A549 (cell line): Measurements from ENCODE around the gene PREX1. TPM values are rescaled to one million over a fixed set of nuclear protein-coding genes. Genes with fewer than 3 reads are reported as not detected.
A peak's percentile ranks its signal among the peaks of the same experiment; 100 is the strongest.

Source experiments
- ATAC-seq, 2 experiments: fragments of 200-7000 bp in 1 of 2; fragments of >200 bp in 1 of 2; cut with Nextera tagmentation in 1 of 2; cut with Tn5 transposase in 1 of 2; 3 replicates each; pipeline versions ENCODE4 v1.8.0 to v1.9.1; 2018 to 2020; ENCODE audit warnings: mild to moderate bottlenecking in 1 of 2, moderate library complexity in 1 of 2
- CTCF ChIA-PET: fragments of 300-600 bp; sonication (Branson Sonifier 250); formaldehyde crosslinking; extraction: SDS; loops from one replicate; lab custom pipeline; 2021; ENCODE audit warnings: antibody characterized with exemption, inconsistent platforms; lab: Yijun Ruan, JAX
- POLR2A ChIA-PET: fragments of 350-600 bp; formaldehyde crosslinking; extraction: SDS; loops from one replicate; lab custom pipeline; 2021; ENCODE audit warnings: antibody characterized with exemption, inconsistent platforms; lab: Yijun Ruan, JAX
- DNase-seq, 2 experiments: peaks; one replicate each; pipeline versions ENCODE4 v3.0.0 to v3.0.0-alpha.2; 2011 to 2016; ENCODE audit warnings: low read depth in 1 of 2, low spot score in 1 of 2
- FAIRE-seq: peaks from 2 replicates; lab custom pipeline; 2011; peaks lifted over from hg19 to GRCh38; lab: Jason Lieb, UNC
- H3K27ac ChIP-seq, 2 experiments: fragments of >200 bp; sonication (Bioruptor Twin); formaldehyde crosslinking; 3 replicates each; pipeline ENCODE4 v1.5.1; 2016 to 2017
- H3K4me1 ChIP-seq: fragments of >200 bp; sonication (Bioruptor Twin); formaldehyde crosslinking; 3 replicates; pipeline ENCODE4 v1.6.1; 2016
- H3K4me2 ChIP-seq: fragments of >200 bp; sonication (Bioruptor Twin); formaldehyde crosslinking; 3 replicates; pipeline ENCODE4 v1.6.1; 2016
- H3K4me3 ChIP-seq: fragments of >200 bp; sonication (Bioruptor Twin); formaldehyde crosslinking; 3 replicates; pipeline ENCODE4 v1.5.1; 2016
- H3K9me3 ChIP-seq: fragments of >200 bp; sonication (Bioruptor Twin); formaldehyde crosslinking; 3 replicates; pipeline ENCODE4 v1.6.1; 2016
- FOSB ChIP-seq: fragments of 250-450 bp; sonication (Bioruptor Pico); IDR thresholded peaks from 2 replicates; pipeline ENCODE4 v1.5.0; 2020; ENCODE audit warnings: mild to moderate bottlenecking, moderate library complexity
- FOSL2 ChIP-seq, 2 experiments: fragments of 450-650 bp in 1 of 2; fragments of >200 bp in 1 of 2; sonication (Bioruptor Twin) in 1 of 2; formaldehyde crosslinking; IDR thresholded peaks; 2 replicates each; pipeline versions ENCODE4 v1.5.0 to v1.6.1; 2016 to 2020; ENCODE audit warnings: mild to moderate bottlenecking in 1 of 2, moderate library complexity in 1 of 2
- HEYL ChIP-seq: fragments of 250-450 bp; sonication (Bioruptor Pico); IDR thresholded peaks from 2 replicates; pipeline ENCODE4 v1.8.0; 2021; ENCODE audit warnings: mild to moderate bottlenecking, moderate library complexity
- POLR2A ChIP-seq: IDR thresholded peaks from 2 replicates; pipeline ENCODE4 v1.6.1; 2012; ENCODE audit warnings: mild to moderate bottlenecking, low read length
- RAD21 ChIP-seq, 2 experiments: fragments of >200 bp in 1 of 2; sonication (Bioruptor Twin) in 1 of 2; formaldehyde crosslinking in 1 of 2; IDR thresholded peaks in 1 of 2; conservative IDR thresholded peaks in 1 of 2; 2 replicates in 1 of 2; 3 replicates in 1 of 2; pipeline ENCODE4 v1.6.1; 2012 to 2018; ENCODE audit warnings: inconsistent platforms in 1 of 2
- TFCP2L1 ChIP-seq: fragments of 250-450 bp; sonication (Bioruptor Pico); IDR thresholded peaks from 2 replicates; pipeline ENCODE4 v1.5.0; 2021; ENCODE audit warnings: mild to moderate bottlenecking
- TP53 ChIP-seq: fragments of 250-450 bp; sonication (Bioruptor Pico); IDR thresholded peaks from 2 replicates; pipeline ENCODE4 v1.5.0; 2021; ENCODE audit warnings: mild to moderate bottlenecking, moderate library complexity
- ZFP36 ChIP-seq: fragments of 450-650 bp; IDR thresholded peaks from 2 replicates; pipeline ENCODE4 v1.6.1; 2014; ENCODE audit warnings: borderline replicate concordance; ENCODE audit not compliant: partially characterized antibody
- WGBS: methylation state at CpG from one replicate; pipeline ENCODE4 v1.1.6; 2017; ENCODE audit errors: missing lambda C conversion rate; 5-methylcytosine and 5-hydroxymethylcytosine counted together
- polyA plus RNA-seq, 4 experiments: library from polyadenylated mRNA; depleted of rRNA in 3 of 4; stranded (reverse); fragments of >200 nt; fragmentation: RNase III in 1 of 4; extraction: RNeasy Plus Mini Kit Qiagen cat#74134 plus additional on column Dnase treatment in 1 of 4; gene quantifications; 2 replicates in 3 of 4; 3 replicates in 1 of 4; pipeline ENCODE4 v1.2.3, GENCODE V29; 2011 to 2017
- TF ChIP-seq, protein P1 (sequence below): fragments of >200 bp; sonication (Bioruptor Twin); formaldehyde crosslinking; IDR thresholded peaks from 3 replicates; pipeline ENCODE4 v1.5.1; 2016

The PREX1 gene
- polyA plus RNA-seq, 2 of the 4 experiments (the other 2 are of a cell fraction): 3.6 to 4.2 TPM

- Histone ChIP-seq H3K27ac (no peak overlapping the region), H3K4me2 (no peak overlapping the region), H3K9me3 (no peaks in the 10 kb centered on the region), H3K4me1 (no peaks in the 10 kb centered on the region), H3K4me3 (no peak overlapping the region)
- 99% methylated on average over 6 of the region's 16 CpGs for WGBS
- DNase-seq: no peak
- POLR2A ChIA-PET: no interaction called here
- CTCF ChIA-PET: interaction anchor here (0.7 to 9.7 kb wide), 7 partner anchors 7 to 951 kb away, joined by 3 to 232 read pairs (median 3); no protein-coding TSS in a partner anchor
- ATAC-seq: no peak
- no peak for FAIRE-seq
- TF ChIP-seq TP53 (CRISPR knock-in tag) (no peak), POLR2A (0 out of 2 replicates have a peak, but pooled peaks have one; percentile 4)
Measured at GRCh38 chr20:48627737-48628128, 200.1 kb downstream of the PREX1 start.

DNA sequence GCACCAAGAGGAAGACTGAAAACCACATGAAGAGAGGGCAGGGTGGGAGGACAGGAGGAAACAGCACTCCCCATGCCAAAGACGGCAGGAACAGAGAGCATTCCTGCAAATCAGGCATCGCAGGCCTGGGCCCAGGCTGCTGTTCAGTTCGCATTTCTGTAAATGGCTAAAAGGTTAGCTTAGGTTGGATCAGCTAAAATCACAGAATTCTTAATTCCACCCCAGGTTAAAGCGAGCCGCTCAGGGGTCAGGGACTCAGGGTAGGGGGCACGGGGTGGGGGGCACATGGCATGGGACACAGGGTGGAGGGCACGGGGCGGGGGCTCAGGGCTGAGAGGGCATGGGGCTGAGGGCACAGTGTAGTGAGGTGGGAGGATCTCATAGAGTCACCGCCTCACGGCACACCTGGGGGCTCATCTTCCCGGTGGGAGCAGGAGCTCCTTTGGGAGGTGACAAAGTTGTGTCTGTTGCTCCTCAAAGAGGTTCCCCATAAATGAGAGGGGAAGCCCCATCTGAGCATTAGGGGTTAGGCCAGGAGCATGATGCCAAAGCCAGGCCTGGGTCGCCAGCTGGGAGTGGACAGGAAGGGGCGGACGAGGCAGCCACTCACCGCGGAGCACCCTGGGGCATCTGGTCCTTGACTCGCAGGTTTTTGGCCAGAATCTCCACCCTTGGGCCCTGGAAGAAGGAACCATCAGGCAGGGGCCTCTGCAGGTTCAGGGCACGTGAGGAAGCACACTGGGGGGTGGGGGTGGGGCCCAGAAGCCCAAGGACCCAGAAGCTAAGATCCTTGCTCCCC, 200.7 kb downstream of the PREX1 start:
- 87% methylated on average over 14 of the region's 18 CpGs for WGBS
- no peak overlapping the region for H3K4me2 ChIP-seq
- no peak for DNase-seq
- H3K4me1 ChIP-seq: peaks cover 2% of the 10 kb centered on the region; the same call in 2 of the 3 replicates
- FAIRE-seq: no peak
- TF ChIP-seq POLR2A (0 out of 2 replicates have a peak, but pooled peaks have one; percentile 3), FOSB (CRISPR knock-in tag) (no peak)
- POLR2A ChIA-PET: no interaction called here
- ATAC-seq: no peak
- no peak overlapping the region for H3K27ac ChIP-seq
- CTCF ChIA-PET: interaction anchor here (0.7 to 9.7 kb wide), 5 partner anchors 11 to 951 kb away, joined by 3 to 232 read pairs (median 3); no protein-coding TSS in a partner anchor
- H3K9me3 ChIP-seq: no peaks in the 10 kb centered on the region
- no peak overlapping the region for H3K4me3 ChIP-seq

- 93% methylated on average over 24 of the region's 24 CpGs for WGBS
- no peak overlapping the region for H3K4me2 ChIP-seq
- H3K9me3 ChIP-seq: no peaks in the 10 kb centered on the region
- peak; percentile 33 for TF ChIP-seq ZFP36
- TF ChIP-seq, protein P1, sequence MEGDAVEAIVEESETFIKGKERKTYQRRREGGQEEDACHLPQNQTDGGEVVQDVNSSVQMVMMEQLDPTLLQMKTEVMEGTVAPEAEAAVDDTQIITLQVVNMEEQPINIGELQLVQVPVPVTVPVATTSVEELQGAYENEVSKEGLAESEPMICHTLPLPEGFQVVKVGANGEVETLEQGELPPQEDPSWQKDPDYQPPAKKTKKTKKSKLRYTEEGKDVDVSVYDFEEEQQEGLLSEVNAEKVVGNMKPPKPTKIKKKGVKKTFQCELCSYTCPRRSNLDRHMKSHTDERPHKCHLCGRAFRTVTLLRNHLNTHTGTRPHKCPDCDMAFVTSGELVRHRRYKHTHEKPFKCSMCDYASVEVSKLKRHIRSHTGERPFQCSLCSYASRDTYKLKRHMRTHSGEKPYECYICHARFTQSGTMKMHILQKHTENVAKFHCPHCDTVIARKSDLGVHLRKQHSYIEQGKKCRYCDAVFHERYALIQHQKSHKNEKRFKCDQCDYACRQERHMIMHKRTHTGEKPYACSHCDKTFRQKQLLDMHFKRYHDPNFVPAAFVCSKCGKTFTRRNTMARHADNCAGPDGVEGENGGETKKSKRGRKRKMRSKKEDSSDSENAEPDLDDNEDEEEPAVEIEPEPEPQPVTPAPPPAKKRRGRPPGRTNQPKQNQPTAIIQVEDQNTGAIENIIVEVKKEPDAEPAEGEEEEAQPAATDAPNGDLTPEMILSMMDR: no peak
- ATAC-seq (no peak), FAIRE-seq (no peak), DNase-seq (no peak)
- no peak overlapping the region for H3K27ac ChIP-seq
- POLR2A ChIA-PET: no interaction called here
- peaks cover 10% of the 10 kb centered on the region for H3K4me1 ChIP-seq
- CTCF ChIA-PET: interaction anchor here (1.1 to 9.7 kb wide), 5 partner anchors 9 to 950 kb away, joined by 3 to 232 read pairs (median 6); no protein-coding TSS in a partner anchor
- H3K4me3 ChIP-seq: no peak overlapping the region
Measured at GRCh38 chr20:48626226-48626937, 201.4 kb downstream of the PREX1 start.

GRCh38 chr20:48625136-48625900, 202.5 kb downstream of the PREX1 start:
- CTCF ChIA-PET: interaction anchor here (0.8 to 9.7 kb wide), 4 partner anchors 10 to 949 kb away, joined by 3 to 232 read pairs (median 7); no protein-coding TSS in a partner anchor
- Histone ChIP-seq H3K27ac (no peak overlapping the region), H3K4me1 (peaks cover 15% of the 10 kb centered on the region), H3K9me3 (no peaks in the 10 kb centered on the region), H3K4me2 (no peak overlapping the region), H3K4me3 (no peak overlapping the region)
- DNase-seq (no peak), FAIRE-seq (no peak), ATAC-seq (no peak)
- no peak for TF ChIP-seq HEYL
- no peak for TF ChIP-seq TFCP2L1 (CRISPR knock-in tag)
- TF ChIP-seq POLR2A: no peak
- TF ChIP-seq FOSL2 (IDR thresholded peaks at IDR 0.05): no peak
- no peak for TF ChIP-seq FOSL2 (CRISPR knock-in tag; IDR thresholded peaks at IDR 0.05)
- no peak for TF ChIP-seq RAD21 (conservative IDR thresholded peaks at IDR 0.05 in 1 of 2, IDR thresholded peaks at IDR 0.05 in 1 of 2)
- 85% methylated on average over 29 of the region's 29 CpGs for WGBS
- POLR2A ChIA-PET: no interaction called here
